ENCODE data around the gene IL4.

IL4 gene

DNA sequence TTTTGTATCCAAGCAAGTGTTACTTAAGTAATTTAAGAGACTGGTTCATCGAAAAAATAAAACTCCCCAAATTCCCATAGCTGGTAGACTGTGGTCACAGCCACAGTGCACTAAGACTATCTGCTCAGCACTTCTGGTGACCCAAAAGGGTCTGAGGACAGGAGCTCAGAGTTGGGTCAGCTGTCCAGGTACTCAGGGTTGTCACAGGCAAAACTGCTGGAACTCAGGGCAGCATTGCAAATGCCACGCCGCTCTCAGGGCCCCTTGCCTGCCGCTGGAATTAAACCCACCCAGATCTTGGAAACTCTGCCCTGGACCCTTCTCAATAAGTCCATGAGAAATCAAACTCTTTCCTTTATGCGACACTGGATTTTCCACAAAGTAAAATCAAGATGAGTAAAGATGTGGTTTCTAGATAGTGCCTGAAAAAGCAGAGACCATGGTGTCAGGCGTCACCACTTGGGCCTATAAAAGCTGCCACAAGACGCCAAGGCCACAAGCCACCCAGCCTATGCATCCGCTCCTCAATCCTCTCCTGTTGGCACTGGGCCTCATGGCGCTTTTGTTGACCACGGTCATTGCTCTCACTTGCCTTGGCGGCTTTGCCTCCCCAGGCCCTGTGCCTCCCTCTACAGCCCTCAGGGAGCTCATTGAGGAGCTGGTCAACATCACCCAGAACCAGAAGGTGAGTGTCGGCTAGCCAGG, 16.0 kb upstream of the IL4 start, which contains the start of gene IL13:
Gene IL13, plus strand, starts transcription at position 498 of the 705 bp plus-strand sequence. Its CDS starts 14 bp downstream, at position 512.
- Histone ChIP-seq H4K20me1 (ENCODE audit: low read depth, low read length) (no peaks in the 10 kb centered on the region), H3K27me3 (ENCODE audit: low read length) (no peaks in the 10 kb centered on the region), H3K27ac (ENCODE audit: low read depth, low read length) (no peak within 1 kb of the TSS), H3K9ac (ENCODE audit: low read length) (no peak within 1 kb of the TSS), H2AFZ (ENCODE audit: low read depth, low read length, severe bottlenecking) (no peak within 1 kb of the TSS), H3K79me2 (ENCODE audit: insufficient read depth, low read length) (no peaks in the 10 kb centered on the region), H3K36me3 (ENCODE audit: low read length) (no peaks in the 10 kb centered on the region), H3K9me2 (replicated peaks; ENCODE audit: insufficient read depth, low read length) (no peaks in the 10 kb centered on the region), H3K4me3 (ENCODE audit: insufficient read depth, low read length, poor library complexity, severe bottlenecking) (no peak within 1 kb of the TSS), H3K9me3 (ENCODE audit: insufficient read depth, low read length) (no peaks in the 10 kb centered on the region), H3F3A (ENCODE audit: insufficient read depth) (no peaks in the 10 kb centered on the region), H3K4me2 (ENCODE audit: low read depth, low read length, poor library complexity, severe bottlenecking) (no peak within 1 kb of the TSS)
- TF ChIP-seq EZH2phosphoT487 (conservative IDR thresholded peaks at IDR 0.05; ENCODE audit: low read length), result no peak
- TF ChIP-seq, protein P1, sequence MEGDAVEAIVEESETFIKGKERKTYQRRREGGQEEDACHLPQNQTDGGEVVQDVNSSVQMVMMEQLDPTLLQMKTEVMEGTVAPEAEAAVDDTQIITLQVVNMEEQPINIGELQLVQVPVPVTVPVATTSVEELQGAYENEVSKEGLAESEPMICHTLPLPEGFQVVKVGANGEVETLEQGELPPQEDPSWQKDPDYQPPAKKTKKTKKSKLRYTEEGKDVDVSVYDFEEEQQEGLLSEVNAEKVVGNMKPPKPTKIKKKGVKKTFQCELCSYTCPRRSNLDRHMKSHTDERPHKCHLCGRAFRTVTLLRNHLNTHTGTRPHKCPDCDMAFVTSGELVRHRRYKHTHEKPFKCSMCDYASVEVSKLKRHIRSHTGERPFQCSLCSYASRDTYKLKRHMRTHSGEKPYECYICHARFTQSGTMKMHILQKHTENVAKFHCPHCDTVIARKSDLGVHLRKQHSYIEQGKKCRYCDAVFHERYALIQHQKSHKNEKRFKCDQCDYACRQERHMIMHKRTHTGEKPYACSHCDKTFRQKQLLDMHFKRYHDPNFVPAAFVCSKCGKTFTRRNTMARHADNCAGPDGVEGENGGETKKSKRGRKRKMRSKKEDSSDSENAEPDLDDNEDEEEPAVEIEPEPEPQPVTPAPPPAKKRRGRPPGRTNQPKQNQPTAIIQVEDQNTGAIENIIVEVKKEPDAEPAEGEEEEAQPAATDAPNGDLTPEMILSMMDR (IDR thresholded peaks at IDR 0.05; ENCODE audit: insufficient read depth, low read length, poor library complexity, severe bottlenecking), result no peak

DNA sequence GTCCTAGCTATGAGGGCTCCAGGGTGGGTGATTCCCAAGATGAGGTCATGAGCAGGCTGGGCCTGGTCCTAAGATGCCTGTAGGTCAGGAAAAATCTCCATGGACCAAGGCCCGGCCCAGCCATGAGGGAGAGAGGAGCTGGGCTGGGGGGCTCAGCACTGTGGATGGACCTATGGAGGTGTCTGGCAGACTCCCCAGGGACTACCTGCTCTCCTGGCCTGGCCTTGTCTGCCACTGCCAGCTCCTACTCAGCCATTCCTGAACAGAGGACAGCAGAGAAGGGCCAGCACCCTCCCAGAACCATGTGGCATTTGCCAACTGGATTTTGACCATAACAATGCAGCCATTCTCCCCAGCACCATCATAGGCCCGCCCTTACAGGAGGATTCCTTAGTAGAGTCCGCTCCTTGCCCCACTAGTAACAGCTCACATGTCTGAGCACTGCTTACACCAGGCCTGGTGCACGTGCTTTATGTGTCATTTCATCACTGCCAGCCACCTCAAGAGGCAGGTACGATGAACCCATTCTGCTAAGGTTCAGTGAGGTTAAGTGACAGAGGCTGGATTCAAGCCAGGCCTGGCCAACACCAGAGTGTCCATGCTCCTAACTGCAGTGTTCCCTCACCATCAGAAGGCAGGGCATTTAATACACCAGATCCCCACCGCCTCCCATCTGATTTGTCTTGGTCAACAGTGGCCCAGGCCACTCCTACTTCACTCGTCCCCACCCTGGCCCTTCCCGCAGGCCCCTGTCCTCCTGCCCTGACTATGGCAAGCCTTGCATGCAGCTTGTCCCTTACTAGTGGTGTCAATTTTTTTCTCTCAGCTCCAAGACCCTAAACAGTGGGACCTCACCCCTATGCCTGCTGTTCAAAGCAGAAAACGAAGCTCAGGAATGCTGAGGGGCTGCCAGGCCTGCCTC, 15.1 kb upstream of the IL4 start:
- Histone ChIP-seq H3K27ac (ENCODE audit: low read depth, low read length) (no peak overlapping the region), H3K9me3 (ENCODE audit: insufficient read depth, low read length) (no peaks in the 10 kb centered on the region), H3K9ac (ENCODE audit: low read length) (no peak overlapping the region), H3K9me2 (replicated peaks; ENCODE audit: insufficient read depth, low read length) (no peaks in the 10 kb centered on the region), H4K20me1 (ENCODE audit: low read depth, low read length) (no peaks in the 10 kb centered on the region), H3K36me3 (ENCODE audit: low read length) (no peaks in the 10 kb centered on the region), H2AFZ (ENCODE audit: low read depth, low read length, severe bottlenecking) (no peak overlapping the region), H3K4me3 (ENCODE audit: insufficient read depth, low read length, poor library complexity, severe bottlenecking) (no peak overlapping the region), H3K27me3 (ENCODE audit: low read length) (no peaks in the 10 kb centered on the region), H3K4me2 (ENCODE audit: low read depth, low read length, poor library complexity, severe bottlenecking) (no peak overlapping the region), H3K79me2 (ENCODE audit: insufficient read depth, low read length) (no peaks in the 10 kb centered on the region), H3F3A (ENCODE audit: insufficient read depth) (no peaks in the 10 kb centered on the region)
- TF ChIP-seq, protein P1 (IDR thresholded peaks at IDR 0.05; ENCODE audit: insufficient read depth, low read length, poor library complexity, severe bottlenecking), result no peak
- TF ChIP-seq EZH2phosphoT487 (conservative IDR thresholded peaks at IDR 0.05; ENCODE audit: low read length), result no peak

DNA sequence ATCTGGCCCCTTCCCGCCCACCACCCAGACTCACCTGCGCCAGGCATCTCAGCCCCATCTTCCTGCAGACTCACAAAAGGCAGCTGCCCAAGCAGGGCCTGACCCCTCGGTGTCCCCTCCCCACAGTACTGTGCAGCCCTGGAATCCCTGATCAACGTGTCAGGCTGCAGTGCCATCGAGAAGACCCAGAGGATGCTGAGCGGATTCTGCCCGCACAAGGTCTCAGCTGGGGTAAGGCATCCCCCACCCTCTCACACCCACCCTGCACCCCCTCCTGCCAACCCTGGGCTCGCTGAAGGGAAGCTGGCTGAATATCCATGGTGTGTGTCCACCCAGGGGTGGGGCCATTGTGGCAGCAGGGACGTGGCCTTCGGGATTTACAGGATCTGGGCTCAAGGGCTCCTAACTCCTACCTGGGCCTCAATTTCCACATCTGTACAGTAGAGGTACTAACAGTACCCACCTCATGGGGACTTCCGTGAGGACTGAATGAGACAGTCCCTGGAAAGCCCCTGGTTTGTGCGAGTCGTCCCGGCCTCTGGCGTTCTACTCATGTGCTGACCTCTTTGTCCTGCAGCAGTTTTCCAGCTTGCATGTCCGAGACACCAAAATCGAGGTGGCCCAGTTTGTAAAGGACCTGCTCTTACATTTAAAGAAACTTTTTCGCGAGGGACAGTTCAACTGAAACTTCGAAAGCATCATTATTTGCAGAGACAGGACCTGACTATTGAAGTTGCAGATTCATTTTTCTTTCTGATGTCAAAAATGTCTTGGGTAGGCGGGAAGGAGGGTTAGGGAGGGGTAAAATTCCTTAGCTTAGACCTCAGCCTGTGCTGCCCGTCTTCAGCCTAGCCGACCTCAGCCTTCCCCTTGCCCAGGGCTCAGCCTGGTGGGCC, 13.9 kb upstream of the IL4 start:
- no peak overlapping the region for H2AFZ ChIP-seq (ENCODE audit: low read depth, low read length, severe bottlenecking)
- no peaks in the 10 kb centered on the region for H3K9me3 ChIP-seq (ENCODE audit: insufficient read depth, low read length)
- no peak overlapping the region for H3K9ac ChIP-seq (ENCODE audit: low read length)
- no peaks in the 10 kb centered on the region for H4K20me1 ChIP-seq (ENCODE audit: low read depth, low read length)
- no peaks in the 10 kb centered on the region for H3K79me2 ChIP-seq (ENCODE audit: insufficient read depth, low read length)
- H3K27ac ChIP-seq (ENCODE audit: low read depth, low read length), result no peak overlapping the region
- H3K4me3 ChIP-seq (ENCODE audit: insufficient read depth, low read length, poor library complexity, severe bottlenecking), result no peak overlapping the region
- H3K4me2 ChIP-seq (ENCODE audit: low read depth, low read length, poor library complexity, severe bottlenecking), result no peak overlapping the region
- H3K27me3 ChIP-seq (ENCODE audit: low read length), result no peaks in the 10 kb centered on the region
- TF ChIP-seq EZH2phosphoT487 (conservative IDR thresholded peaks at IDR 0.05; ENCODE audit: low read length), result no peak
- TF ChIP-seq, protein P1 (IDR thresholded peaks at IDR 0.05; ENCODE audit: insufficient read depth, low read length, poor library complexity, severe bottlenecking), result no peak
- H3K36me3 ChIP-seq (ENCODE audit: low read length), result no peaks in the 10 kb centered on the region
- H3K9me2 ChIP-seq (replicated peaks; ENCODE audit: insufficient read depth, low read length), result no peaks in the 10 kb centered on the region
- no peaks in the 10 kb centered on the region for H3F3A ChIP-seq (ENCODE audit: insufficient read depth)

Measured in SU-DHL-6 (cell line).